ENCODE data around the gene USP13. TPM values are rescaled to one million over a fixed set of nuclear protein-coding genes. Genes with fewer than 3 reads are reported as not detected.

Gene USP13
- total RNA-seq, 2 experiments from 2014 or later, result 4.3 to 4.8 TPM

DNA sequence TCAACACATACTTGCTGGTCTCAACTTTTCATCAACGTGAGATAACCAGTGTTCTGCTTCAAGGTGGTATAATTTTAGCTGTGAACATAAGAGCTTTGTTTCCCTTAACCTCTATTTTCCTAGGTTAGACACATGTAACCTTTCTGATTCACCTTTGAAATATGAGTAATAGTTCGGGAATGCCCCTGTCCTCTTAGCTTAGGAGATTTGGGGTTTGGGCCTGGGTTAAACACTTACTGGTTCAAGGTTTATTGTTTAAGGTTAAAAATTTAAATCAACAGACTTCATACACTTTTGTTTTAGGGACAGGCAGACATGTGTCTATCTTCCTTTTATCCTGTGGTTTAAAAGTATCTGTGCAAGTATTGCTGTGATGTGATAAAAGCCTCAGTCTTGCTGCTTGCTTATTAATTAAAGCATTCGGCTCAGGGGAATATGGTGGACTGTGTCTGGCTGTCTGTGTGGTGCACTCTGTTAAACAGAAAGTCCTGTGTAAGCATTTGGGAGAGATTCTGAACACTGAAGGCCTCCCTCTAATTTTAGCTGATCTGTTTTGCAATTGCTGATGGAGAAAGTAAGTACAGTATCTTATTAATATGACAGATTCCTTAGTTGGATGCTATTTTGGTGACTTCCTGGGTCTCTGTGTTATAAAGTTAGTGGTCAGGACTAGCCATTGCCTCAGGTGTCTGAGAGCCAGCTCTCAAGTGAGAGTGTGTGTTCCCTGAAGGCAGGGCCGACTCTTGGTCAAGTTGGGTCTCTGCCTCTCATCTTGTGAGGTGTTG, 81.8 kb downstream of the USP13 start:
- no peak for TF ChIP-seq CTCF (IDR thresholded peaks at IDR 0.05)
- H3K9me3 ChIP-seq (ENCODE audit: control insufficient read depth in 1 of 2, insufficient read depth in 1 of 2, low read length in 2 of 2), result no peaks in the 10 kb centered on the region
- Mint-ChIP-seq H3K4me1 (ENCODE audit: low read depth) (peaks cover 7% of the 10 kb centered on the region), H3K4me3 (no peak overlapping the region), H3K27me3 (no peaks in the 10 kb centered on the region), H3K27ac (no peak overlapping the region), H3K9me3 (no peaks in the 10 kb centered on the region), H3K36me3 (ENCODE audit: low read depth) (peaks cover 72% of the 10 kb centered on the region)
- peaks cover 14% of the 10 kb centered on the region for H3K36me3 ChIP-seq (ENCODE audit: insufficient read depth, low read length)
- intact Hi-C loops (cut with DNase I, micrococcal nuclease), result no loop called here
- H3K27ac ChIP-seq (ENCODE audit: low read depth in 1 of 2, low read length in 2 of 2), result no peak overlapping the region
- CTCF ChIA-PET, result no interaction called here
- no peak overlapping the region for H3K4me3 ChIP-seq (ENCODE audit: low read length)
- no peak for DNase-seq
- H3K27me3 ChIP-seq (ENCODE audit: control insufficient read depth in 1 of 2, insufficient read depth in 2 of 2, low read length in 2 of 2), result no peaks in the 10 kb centered on the region
- POLR2A ChIA-PET, result no interaction called here
- H3K4me1 ChIP-seq (ENCODE audit: insufficient read depth, low read length), result no peaks in the 10 kb centered on the region
- ATAC-seq (ENCODE audit: poor library complexity), result no peak

- Histone ChIP-seq H3K4me1 (ENCODE audit: insufficient read depth, low read length) (no peaks in the 10 kb centered on the region), H3K27ac (ENCODE audit: low read depth in 1 of 2, low read length in 2 of 2) (no peak overlapping the region), H3K27me3 (ENCODE audit: control insufficient read depth in 1 of 2, insufficient read depth in 2 of 2, low read length in 2 of 2) (no peaks in the 10 kb centered on the region), H3K4me3 (ENCODE audit: low read length) (no peak overlapping the region), H3K9me3 (ENCODE audit: control insufficient read depth in 1 of 2, insufficient read depth in 1 of 2, low read length in 2 of 2) (no peaks in the 10 kb centered on the region), H3K36me3 (ENCODE audit: insufficient read depth, low read length) (peaks cover 15% of the 10 kb centered on the region)
- Mint-ChIP-seq H3K36me3 (ENCODE audit: low read depth) (peaks cover 71% of the 10 kb centered on the region), H3K4me1 (ENCODE audit: low read depth) (peaks cover 7% of the 10 kb centered on the region), H3K9me3 (no peaks in the 10 kb centered on the region), H3K27me3 (no peaks in the 10 kb centered on the region), H3K4me3 (no peak overlapping the region), H3K27ac (no peak overlapping the region)
- TF ChIP-seq CTCF (IDR thresholded peaks at IDR 0.05), result no peak
- DNase-seq, result no peak
- intact Hi-C loops (cut with DNase I, micrococcal nuclease), result no loop called here
- no peak for ATAC-seq (ENCODE audit: poor library complexity)
- ChIA-PET POLR2A (no interaction called here), CTCF (interaction anchor here (0.6 kb wide), 1 partner anchor 73 kb away, joined by 3 read pairs; no protein-coding TSS in a partner anchor)
Observed at GRCh38 chr3:179735321-179735720, 82.5 kb downstream of the USP13 start.

DNA sequence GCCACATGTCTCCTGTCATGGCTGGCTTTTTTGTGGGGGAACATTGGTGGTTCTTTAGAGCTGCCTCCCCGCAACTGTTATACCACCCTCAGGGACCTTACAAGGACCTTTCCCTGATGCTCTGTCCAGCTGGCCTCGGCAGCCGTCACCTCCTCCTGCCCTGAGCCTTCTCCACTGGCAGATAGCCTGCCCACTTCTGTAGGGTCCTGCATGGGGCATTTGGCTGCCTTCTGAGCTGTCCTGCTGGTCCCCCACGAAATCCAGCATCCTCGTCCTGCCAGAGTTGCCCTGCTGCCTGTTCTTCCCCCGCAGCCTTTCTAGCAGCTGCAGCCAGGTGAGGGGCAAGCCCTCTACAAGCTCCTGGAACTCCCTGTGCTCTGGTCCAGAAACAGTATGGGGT, 86.2 kb downstream of the USP13 start:
- DNase-seq, result no peak
- POLR2A ChIA-PET, result no interaction called here
- CTCF ChIA-PET, result no interaction called here

More for the DNA sequence above, 86.2 kb downstream of the USP13 start:
- Histone ChIP-seq H3K9me3 (ENCODE audit: control insufficient read depth in 1 of 2, insufficient read depth in 1 of 2, low read length in 2 of 2) (no peaks in the 10 kb centered on the region), H3K4me1 (ENCODE audit: insufficient read depth, low read length) (no peaks in the 10 kb centered on the region), H3K27me3 (ENCODE audit: control insufficient read depth in 1 of 2, insufficient read depth in 2 of 2, low read length in 2 of 2) (no peaks in the 10 kb centered on the region), H3K4me3 (ENCODE audit: low read length) (no peak overlapping the region), H3K27ac (ENCODE audit: low read depth in 1 of 2, low read length in 2 of 2) (no peak overlapping the region), H3K36me3 (ENCODE audit: insufficient read depth, low read length) (peaks cover 16% of the 10 kb centered on the region)
- Mint-ChIP-seq H3K4me1 (ENCODE audit: low read depth) (peaks cover 7% of the 10 kb centered on the region), H3K27me3 (no peaks in the 10 kb centered on the region), H3K36me3 (ENCODE audit: low read depth) (peaks cover 70% of the 10 kb centered on the region), H3K27ac (no peak overlapping the region), H3K4me3 (no peak overlapping the region), H3K9me3 (no peaks in the 10 kb centered on the region)
- no peak for TF ChIP-seq CTCF (IDR thresholded peaks at IDR 0.05)
- no peak for ATAC-seq (ENCODE audit: poor library complexity)
- intact Hi-C loops (cut with DNase I, micrococcal nuclease), result no loop called here

All from CD4-positive, alpha-beta T cell (primary cell).